Stimulated activated CD4-positive, alpha-beta T cell treated with anti-CD3 and anti-CD28 coated beads, Interleukin-4, amount 100 ng/mL, for 4 hours (primary cell): Measurements from ENCODE around the gene NBAS.

Source experiments
- DNase-seq, 2 experiments: peaks; one replicate each; pipeline ENCODE4 v3.0.0-alpha.2; 2020

The NBAS gene

DNA sequence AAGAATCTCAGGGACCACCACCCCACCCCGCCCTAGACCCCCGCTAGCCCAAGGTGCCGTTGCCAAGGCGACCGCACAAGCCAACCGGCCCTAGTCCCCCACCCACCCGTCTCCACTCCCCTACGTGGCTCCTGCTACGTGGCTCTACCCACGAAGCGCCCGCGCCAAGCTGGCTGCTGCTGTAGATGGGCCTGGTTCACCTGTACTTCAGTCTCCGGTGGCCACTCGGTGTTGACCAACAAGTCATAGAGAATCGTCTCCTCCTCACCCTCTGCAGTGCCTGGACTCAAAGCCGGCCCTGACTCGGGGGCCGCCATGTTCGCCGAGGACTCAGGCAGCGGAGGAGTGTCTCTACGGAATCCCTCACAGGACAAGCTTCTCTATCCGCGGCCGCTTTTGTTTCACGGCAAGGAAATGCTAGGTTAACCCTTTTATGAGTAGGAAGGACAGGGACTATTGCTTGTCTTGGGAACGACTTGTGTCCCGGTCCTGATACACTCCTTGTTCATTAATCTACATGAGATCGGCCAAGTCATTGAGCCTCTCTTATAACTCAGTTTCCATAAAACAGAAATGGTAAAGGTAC lies at the start of gene NBAS:
Gene NBAS, minus strand, starts transcription at position 347 of the 586 bp plus-strand sequence. Its CDS starts 30 bp downstream, at position 317.
- peak; percentile 68 to 71 for DNase-seq

DNA sequence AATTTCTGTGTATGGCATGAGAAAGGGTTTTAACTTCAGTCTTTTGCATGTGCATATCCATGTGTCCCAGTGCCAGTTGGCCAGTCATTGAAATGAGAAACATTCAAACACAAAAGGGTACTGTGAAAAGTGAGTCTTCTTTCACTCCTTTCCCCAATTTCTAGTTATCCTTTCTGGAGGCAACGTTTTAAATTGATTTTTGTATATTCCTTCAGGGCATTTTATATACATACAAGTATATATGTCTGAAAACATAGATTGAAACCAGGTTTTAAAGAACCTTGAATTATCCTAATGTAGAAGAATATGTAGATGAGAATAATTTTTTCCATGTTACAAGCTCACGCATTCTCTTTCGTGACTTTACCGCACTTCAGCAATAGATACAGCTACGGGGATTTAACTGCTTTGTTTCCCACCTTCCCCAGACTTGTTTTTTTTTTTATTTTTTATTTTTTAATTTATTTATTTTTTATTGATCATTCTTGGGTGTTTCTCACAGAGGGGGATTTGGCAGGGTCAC lies 49.4 kb upstream of the NBAS start:
- no peak for DNase-seq

GRCh38 chr2:15609341-15610042 lies 48.4 kb upstream of the NBAS start:
- no peak for DNase-seq

DNA sequence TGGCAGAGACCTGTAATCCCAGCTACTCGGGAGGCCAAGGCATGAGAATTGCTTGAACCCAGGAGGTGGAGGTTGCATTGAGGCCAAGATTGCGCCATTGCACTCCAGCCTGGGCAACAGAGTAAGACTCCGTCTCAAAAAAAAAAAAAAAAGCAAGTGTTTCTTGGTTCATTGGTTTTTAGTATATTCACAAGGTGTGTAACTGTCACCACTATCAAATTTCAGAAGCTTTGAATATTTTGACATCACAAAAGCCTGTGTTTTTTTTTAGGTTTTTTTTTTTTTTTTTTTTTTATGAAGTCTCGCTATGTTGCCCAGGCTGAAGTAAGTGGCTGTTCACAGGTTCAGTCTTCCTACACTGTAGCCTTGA lies 47.2 kb upstream of the NBAS start:
- no peak for DNase-seq

DNA sequence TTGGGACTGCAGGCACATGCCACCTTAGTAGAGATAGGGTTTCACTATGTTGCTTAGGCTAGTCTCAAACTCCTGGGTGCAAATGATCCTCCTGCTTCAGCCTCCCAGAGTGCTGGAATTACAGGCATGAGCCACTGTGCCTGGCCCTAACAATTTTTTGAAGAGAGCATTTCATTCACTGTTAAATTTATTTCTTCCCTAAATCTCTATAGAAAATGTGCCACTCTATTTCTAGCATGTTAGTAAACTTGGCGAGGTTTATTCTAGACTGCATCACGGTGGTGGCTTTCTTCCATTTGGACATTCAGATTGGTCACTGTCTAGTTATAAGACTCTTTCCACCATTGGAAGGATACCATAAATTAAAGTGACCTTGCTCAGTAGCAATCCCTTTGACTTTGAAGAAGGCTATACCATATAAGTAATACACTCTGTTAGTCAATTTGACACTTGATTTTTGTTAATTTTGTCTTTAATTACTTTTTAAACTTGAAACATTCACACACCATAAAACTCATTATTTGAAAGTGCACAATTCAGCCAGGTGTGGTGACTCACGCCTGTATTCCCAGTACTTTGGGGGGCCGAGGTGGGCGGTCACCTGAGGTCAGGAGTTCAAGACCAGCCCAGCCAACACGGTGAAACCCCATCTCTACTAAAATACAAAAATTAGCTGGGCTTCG lies 46.7 kb upstream of the NBAS start:
- DNase-seq, result no peak

- no peak for DNase-seq
Observed at GRCh38 chr2:15606481-15607441, 45.6 kb upstream of the NBAS start.

DNA sequence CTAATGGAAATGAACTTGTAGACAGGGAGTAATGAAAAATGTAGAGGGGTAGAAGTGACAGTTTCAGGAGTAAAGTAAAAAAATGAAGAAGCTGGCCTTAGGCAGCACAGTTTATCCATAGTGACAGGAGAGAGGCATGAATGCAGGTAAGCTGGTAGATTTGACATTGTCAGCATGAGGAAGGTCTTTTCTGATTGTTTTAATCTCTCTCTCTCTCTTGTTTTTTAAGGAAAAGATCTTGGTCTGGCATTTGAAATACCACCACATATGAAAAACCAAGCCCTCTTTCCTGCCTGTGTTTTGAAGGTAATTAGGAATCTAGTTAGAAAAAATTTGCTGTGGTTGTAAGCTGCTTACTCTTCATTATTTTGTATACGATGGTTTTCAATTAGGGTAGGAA lies 44.6 kb upstream of the NBAS start:
- no peak for DNase-seq

DNA sequence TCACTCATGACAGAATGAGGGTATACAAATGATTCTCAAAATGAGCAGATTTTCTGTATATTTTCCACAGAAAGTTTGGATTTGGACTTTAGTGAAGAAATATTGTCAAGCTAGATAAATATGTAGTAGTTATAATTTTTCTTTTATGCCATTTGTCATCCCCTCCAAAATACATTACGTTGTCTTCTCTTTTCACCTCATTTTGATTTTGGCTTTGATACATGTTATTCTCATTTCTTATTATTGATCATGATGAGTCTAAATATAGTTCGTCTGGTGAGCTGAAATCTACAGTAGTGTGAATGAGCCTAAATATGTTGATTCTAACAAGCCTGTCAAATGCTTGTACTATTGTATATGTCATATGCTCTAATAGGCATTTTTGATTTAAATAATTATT lies 42.8 kb upstream of the NBAS start:
- DNase-seq, result no peak

DNA sequence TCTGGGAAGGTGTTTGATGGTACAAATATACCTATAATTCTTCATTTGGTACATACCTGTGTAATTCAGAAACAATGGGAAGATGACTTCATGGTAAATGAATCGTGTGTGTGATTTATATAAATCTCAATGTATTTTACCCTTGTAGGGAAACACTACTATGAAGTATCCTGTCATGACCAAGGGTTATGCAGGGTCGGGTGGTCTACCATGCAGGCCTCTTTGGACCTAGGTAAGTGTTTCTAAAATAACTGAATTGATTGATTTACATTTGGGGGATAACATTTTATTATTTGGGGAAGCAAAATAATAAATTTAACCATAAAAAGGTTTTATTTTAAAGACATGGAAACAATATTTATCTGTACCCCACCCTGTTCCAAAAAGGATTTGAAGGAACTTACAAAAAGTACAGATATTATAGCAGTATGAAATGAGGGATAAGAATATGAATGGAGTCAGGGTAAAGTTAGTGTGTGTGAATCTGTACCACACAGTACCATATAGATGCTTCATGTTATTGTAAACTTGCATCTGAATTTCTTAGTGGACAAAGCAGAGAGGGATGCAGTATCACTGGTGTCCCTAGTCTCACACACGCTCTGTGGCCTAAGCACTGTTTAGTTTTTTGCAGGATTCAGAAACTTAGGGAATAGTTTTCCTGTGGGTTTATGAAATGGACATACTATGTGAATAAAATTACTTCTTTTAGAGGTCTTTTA lies 42.1 kb upstream of the NBAS start:
- no peak for DNase-seq

DNA sequence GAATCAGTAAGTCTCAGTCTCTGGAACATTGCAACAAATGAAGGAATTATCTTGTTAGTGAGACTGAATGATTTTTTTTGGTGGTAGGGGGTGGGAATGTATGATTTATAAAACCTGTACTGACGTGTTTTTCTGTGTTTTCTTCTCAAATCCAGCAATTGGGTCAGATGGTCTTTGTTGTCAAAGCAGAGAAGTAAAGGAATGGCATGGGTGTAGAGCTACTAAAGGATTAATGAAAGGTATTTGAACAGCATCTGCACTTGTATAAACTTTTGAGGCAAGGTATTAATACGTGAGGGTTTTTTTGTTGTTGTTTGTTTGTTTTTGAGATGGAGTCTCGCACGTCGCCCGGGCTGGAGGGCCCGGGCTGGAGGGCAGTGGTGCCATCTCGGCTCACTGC lies 41.3 kb upstream of the NBAS start:
- DNase-seq, result no peak

GRCh38 chr2:15601681-15602080 lies 40.5 kb upstream of the NBAS start:
- no peak for DNase-seq

DNA sequence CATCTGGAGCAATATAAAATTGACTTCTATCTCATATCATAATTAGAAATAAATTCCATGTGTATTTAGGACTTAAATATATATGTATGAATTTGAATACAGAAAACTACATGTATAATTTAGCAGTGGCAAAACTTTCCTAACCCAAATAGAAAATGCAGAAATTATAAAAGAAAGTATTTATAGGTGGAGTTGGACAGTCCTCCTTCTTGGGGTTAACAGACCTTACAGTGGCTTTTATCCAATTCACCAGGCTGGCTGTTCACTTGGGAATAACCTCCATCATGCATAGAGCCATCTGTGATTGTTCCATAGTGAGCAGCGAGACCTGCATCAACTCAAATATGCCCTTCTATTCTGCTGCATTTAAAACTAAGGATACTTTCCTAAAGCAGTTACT lies 38.9 kb upstream of the NBAS start:
- DNase-seq, result no peak

DNA sequence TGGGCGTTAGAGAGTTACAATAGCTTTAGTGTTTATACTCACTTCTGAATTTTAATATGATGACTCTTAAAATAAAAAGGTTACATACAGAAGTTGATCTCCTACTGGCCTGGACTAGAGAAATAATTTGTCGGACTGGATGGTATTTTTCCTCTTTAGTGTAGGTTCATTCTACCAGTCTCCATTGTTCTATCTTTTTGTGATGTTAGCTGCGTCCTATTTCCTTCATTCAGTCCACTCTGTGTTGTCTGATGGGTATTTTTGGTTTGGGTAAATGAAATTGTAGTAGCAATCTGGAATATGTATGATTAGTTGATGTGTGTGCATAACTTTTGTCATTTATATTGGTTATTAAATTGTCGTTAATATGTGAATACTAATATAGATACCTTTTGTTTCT lies 35.8 kb upstream of the NBAS start:
- no peak for DNase-seq

DNA sequence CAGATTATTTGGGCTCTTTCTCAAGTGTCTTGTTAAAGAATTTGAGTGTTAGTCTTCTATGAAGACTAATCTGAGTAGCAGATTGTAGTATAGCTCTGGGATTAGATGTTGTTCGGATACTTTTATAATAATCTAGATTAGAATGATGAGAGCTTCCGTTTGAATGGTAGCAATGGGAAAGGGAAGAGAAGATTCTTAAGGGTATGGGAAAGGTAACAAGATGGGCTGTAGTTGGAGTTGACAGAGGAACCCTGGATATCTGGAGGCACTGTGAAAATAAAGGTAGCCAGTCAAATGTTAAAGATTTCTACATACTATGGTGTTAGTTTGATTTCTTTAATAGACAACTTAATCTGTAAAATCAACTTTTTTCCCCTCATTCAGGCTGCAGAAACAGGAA lies 35.2 kb upstream of the NBAS start:
- no peak for DNase-seq

DNA sequence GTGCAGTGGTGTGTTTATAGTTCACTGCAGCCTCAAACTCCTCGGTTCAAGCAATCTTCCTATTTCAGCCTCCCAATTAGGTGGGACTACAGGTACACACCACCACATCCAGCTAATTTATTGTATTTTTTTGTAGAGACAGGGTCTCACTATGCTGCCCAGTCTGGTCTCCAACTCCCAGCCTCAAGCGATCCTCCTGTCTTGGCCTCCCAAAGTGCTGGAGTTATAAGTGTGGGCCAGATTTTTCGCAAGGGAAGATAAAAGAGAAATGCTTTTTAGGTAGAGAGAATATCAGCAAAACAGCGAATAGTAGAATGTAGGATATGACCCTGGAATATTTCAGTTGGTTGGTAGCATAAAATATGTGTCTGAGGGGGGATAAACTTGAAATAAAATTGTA lies 34.8 kb upstream of the NBAS start:
- no peak for DNase-seq

DNA sequence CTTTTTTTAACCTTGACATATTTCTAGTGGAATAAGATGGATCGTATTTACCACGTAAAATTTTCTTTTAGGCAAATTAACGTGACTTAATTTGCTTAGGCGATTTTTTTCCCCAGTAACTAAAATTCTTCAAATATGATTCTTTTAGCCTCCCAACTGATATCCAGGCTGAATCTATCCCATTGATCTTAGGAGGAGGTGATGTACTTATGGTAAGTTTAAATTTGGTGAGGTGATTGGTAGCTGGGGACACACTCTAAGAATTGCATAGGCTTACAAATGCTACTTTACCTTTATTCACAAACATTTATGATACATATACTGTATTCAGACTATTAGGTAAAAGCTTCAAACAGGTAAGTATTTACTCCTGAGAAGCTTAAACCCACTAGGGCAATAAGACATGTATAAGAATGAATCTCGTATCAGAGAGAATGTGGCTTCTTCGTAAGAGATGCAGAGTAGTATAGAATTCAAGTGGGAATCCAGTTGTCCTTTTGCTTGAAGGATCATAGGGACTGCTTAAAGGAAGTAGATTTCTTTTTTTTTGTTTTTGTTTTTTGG lies 34.3 kb upstream of the NBAS start:
- no peak for DNase-seq

DNA sequence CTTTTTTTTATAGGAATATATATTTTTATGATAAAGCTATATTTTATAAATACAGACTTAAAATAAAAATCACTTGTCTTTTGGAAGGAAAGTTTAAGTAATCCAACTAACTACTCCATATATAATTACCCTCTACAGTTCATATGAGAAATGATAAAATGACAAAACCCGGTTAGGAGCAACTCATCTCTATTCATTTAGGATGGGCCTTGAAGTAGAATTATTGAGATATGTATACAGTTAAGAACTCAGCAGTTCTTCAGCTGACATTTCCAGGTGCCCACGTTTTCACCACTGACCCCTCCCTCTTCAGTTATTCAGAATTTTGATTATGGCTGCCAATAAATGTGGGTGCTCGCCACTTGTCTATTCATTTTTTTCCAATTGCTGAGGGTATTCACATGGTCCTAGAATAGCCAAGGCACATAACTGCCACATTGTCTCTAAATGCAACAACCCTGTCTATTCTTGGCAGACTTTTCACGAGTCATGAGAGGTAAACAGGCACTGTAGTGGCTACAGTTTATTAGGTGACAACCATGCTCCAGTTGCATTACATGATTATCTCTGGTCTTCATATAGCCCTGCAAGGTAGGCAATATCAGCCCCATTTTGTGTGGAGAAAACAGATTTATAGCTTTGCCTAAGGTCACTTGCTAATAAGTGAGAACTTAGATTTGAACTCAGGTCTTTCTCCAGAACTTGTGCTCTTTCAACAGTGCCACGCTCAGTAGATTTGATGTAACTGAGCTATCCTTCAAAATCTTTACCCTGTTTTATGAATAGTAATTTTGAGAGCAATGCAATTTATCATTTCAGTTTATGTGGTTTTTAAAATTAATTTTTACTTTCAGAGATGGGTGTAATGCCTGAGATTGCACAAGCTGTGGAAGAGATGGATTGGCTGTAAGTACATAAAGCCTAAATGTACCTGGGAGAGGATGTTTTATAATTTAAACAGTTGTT lies 33.4 kb upstream of the NBAS start:
- DNase-seq, result no peak

DNA sequence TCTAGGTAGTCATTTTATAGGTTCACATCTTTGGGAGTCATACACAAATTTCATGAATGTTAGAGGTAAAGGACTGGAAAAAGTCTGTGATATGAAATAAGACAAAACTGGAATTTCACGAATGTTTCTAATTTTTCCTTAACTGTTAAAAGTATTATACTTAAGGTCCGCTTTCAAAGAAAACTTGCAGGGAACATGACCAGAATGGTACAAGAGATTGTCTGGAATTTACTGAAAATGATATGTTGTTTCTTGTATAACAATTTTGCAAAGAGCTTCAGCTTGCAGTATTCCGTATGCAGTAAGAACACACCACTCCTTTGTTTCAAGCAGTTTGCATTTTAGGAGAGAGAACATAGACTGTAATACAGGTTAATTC lies 32.2 kb upstream of the NBAS start:
- DNase-seq, result no peak

- DNase-seq, result peak; percentile 82 to 85
Observed at GRCh38 chr2:15591692-15592463, 30.7 kb upstream of the NBAS start, which contains the start of gene DDX1. TSS of gene DDX1 (plus strand) at chr2:15591868. CDS start at chr2:15591934, 66 bp downstream.

- DNase-seq, result no peak
Observed at GRCh38 chr2:15591373-15591691, 30.2 kb upstream of the NBAS start.
